HS-5 (cell line): Measurements from ENCODE around the gene SPSB2.
"Not testable (repeated sequence)": the region's sequence is repeated elsewhere in the genome, so short reads cannot be mapped to it uniquely, and the experiment has no call there.

Source experiments
- DNase-seq: peaks from one replicate; pipeline ENCODE4 v3.0.0-alpha.2; 2012; ENCODE audit warnings: low read depth

SPSB2 gene

GRCh38 chr12:6871052-6871957, 1.8 kb downstream of the SPSB2 start:
- no peak for DNase-seq

GRCh38 chr12:6870304-6870703, 2.8 kb downstream of the SPSB2 start:
- not testable (repeated sequence) for DNase-seq

GRCh38 chr12:6869049-6870021, 3.8 kb downstream of the SPSB2 start:
- no peak for DNase-seq

- no peak for DNase-seq
These were observed 4.7 kb downstream of the SPSB2 start for GRCh38 chr12:6868211-6869048.

- DNase-seq = no peak
These were observed 5.5 kb downstream of the SPSB2 start, which contains the start of gene TPI1 for GRCh38 chr12:6867413-6868210. TPI1 (plus strand) TSS chr12:6867531; CDS start chr12:6867567, 36 bp downstream.

DNA sequence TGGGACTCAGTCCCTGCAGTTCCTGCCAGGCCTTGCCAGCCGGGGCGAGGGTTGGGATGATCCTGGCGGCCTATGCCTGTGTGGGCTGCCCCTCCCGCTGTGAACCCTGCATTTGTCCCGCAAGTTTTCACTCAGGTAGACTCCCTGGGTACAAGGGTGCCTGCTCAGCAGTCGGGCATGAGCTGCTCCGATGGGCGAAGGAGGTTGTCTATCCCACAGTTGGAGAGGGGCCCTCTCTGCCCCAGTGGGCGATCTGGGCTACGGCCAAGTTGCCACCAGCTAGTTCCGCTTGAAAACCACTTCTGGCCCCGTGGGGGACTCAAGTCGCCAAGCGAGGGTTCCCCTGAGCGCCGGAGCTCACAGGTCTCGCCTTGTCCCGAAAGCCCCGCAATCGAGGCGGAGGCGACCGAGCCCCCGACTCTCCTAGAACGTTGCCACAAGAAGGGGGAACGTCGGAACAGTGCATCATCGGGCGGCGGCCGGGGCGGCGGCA, 6.1 kb downstream of the SPSB2 start:
- DNase-seq = no peak

- DNase-seq = no peak
These were observed 6.8 kb downstream of the SPSB2 start for GRCh38 chr12:6866163-6866919.

DNA sequence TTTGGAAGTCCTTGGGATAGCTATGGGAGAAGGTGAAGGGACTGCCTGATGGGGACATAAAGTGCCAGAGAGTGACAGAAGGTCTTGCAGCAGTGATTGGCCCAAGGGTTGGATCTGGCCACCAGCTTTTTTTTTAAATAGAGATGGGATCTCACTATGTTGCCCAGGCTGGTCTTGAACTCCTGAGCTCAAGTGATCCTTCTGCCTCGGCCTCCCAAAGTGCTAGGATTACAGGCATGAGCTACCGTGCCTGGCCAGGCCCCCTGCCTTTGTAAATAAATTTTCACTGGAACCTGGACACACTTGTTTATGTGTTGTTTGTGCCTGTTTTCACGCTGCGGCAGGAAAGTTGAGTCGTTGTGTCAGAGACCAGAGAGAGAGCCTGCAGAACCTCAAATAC, 7.8 kb downstream of the SPSB2 start:
- not testable (repeated sequence) for DNase-seq

DNA sequence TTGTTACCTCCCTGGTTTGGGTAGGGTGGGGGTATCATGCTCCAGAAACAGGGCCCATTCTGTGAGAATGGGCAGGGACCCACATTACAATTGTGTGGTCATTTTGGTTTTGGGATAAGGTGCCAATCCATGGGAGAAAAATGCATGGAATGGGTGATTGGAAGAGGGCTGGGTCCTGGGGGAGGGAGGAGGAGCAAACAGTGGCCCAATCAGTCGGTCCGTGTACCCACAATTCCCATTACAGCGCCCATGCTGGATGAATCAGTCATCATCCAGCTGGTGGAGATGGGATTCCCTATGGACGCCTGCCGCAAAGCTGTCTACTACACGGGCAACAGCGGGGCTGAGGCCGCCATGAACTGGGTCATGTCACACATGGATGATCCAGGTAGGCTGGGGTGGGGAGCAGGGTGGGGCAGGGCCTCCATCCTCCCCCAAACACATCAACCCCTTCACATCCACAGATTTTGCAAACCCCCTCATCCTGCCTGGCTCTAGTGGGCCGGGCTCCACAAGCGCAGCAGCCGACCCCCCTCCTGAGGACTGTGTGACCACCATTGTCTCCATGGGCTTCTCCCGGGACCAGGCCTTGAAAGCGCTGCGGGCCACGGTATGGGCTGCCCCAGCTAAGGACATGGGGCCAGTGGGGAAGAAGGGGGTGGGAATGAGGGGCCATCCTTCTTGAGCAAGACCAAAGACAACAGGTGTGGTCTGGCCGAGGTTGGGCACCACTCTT, 9.3 kb downstream of the SPSB2 start:
- DNase-seq = no peak

DNA sequence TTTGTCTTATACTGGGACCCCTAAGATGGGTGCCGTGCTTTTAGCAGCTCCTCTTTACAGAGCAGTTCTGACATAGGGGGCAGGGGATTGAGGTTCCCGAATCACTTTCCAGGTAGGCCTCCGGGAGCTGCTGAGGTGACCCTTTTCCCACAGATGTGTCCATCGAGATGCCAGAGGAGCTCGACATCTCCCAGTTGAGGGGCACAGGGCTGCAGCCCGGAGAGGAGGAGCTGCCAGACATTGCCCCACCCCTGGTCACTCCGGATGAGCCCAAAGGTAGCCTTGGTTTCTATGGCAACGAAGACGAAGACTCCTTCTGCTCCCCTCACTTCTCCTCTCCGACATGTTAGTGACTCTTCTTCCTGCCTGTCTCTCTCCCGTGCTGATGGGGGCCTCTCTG, 10.1 kb downstream of the SPSB2 start:
- no peak for DNase-seq

- DNase-seq = no peak
These were observed 11.7 kb downstream of the SPSB2 start for GRCh38 chr12:6861391-6861790.

- no peak for DNase-seq
These were observed 12.2 kb downstream of the SPSB2 start for GRCh38 chr12:6860942-6861341.

- no peak for DNase-seq
These were observed 13.0 kb downstream of the SPSB2 start for GRCh38 chr12:6860116-6860515.

- DNase-seq = no peak
These were observed 14.3 kb downstream of the SPSB2 start for GRCh38 chr12:6858799-6859198.

- no peak for DNase-seq
These were observed 17.8 kb downstream of the SPSB2 start for GRCh38 chr12:6855322-6855721.

DNA sequence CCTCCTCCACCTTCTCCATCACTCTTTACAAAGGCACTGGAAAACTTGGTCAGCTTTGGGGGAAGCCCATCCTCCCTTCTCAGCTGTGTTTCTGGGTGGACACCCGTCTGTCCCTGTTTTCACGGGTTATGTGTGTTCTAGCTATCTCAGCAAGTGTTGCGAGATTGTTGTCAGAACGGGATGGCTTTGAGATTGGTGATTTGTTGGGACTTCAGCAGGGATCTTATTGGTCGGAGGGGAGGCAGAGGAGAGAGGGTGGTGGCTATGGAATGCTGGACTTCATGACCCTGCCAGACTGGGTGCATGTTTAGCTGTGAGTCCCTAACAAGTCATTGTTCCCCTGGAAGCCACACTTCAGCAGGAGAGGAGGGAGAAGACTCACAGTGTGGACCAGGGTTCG, 19.1 kb downstream of the SPSB2 start:
- DNase-seq = no peak

- DNase-seq = no peak
These were observed 19.5 kb downstream of the SPSB2 start for GRCh38 chr12:6853626-6854025.

- DNase-seq = peak; percentile 49
These were observed 20.3 kb downstream of the SPSB2 start for GRCh38 chr12:6852651-6853354.
